DND-41 (cell line): ENCODE data around the gene WDR81.
"Not testable (repeated sequence)": the region's sequence is repeated elsewhere in the genome, so short reads cannot be mapped to it uniquely, and the experiment has no call there.

Source experiments
- ATAC-seq: fragments of 200-7000 bp; cut with Tn5 transposase; 3 replicates; pipeline ENCODE4 v1.9.1; 2021; ENCODE audit warnings: low read depth; ENCODE audit not compliant: insufficient read depth
- DNase-seq: peaks from one replicate; pipeline ENCODE4 v3.0.0-alpha.2; 2020
- H2AFZ ChIP-seq: 2 replicates; pipeline ENCODE4 v1.6.0; 2012; ENCODE audit warnings: low read depth, low read length
- H3K27ac ChIP-seq: 2 replicates; pipeline ENCODE4 v1.5.1; 2012; ENCODE audit warnings: low read length, inconsistent platforms
- H3K27me3 ChIP-seq: fragments of 200-600 bp; sonication (generic); 2 replicates; pipeline ENCODE4 v1.6.0; 2012; ENCODE audit warnings: low read length, mild to moderate bottlenecking, inconsistent platforms; ENCODE audit not compliant: insufficient read depth, poor library complexity
- H3K36me3 ChIP-seq: 2 replicates; pipeline ENCODE4 v1.5.1; 2012; ENCODE audit warnings: low read length, inconsistent platforms; ENCODE audit not compliant: insufficient read depth
- H3K4me1 ChIP-seq: 2 replicates; pipeline ENCODE4 v1.5.1; 2012; ENCODE audit warnings: mild to moderate bottlenecking, low read length; ENCODE audit not compliant: insufficient read depth
- H3K4me2 ChIP-seq: 2 replicates; pipeline ENCODE4 v1.6.0; 2012; ENCODE audit warnings: mild to moderate bottlenecking, moderate library complexity, low read length, inconsistent platforms; ENCODE audit not compliant: insufficient read depth
- H3K4me3 ChIP-seq, 2 experiments: fragments of 200-600 bp in 1 of 2; shearing (Covaris generic) in 1 of 2; 2 replicates each; pipeline ENCODE4 v1.5.1; 2012 to 2016; ENCODE audit warnings: inconsistent platforms in 2 of 2, low read length in 2 of 2, mild to moderate bottlenecking in 2 of 2, low read depth in 1 of 2, moderate library complexity in 1 of 2
- H3K79me2 ChIP-seq: 2 replicates; pipeline ENCODE4 v1.6.0; 2012; ENCODE audit warnings: low read length, inconsistent platforms; ENCODE audit not compliant: insufficient read depth
- H3K9ac ChIP-seq: 2 replicates; pipeline ENCODE4 v1.6.0; 2012; ENCODE audit warnings: low read depth, mild to moderate bottlenecking, inconsistent platforms, low read length, moderate library complexity
- H3K9me3 ChIP-seq: 2 replicates; pipeline ENCODE4 v1.5.1; 2012; ENCODE audit warnings: low read length, moderate library complexity, mild to moderate bottlenecking, inconsistent platforms; ENCODE audit not compliant: insufficient read depth, severe bottlenecking
- H4K20me1 ChIP-seq: 2 replicates; pipeline ENCODE4 v1.6.0; 2012; ENCODE audit warnings: low read length; ENCODE audit not compliant: insufficient read depth
- EZH2 ChIP-seq: IDR thresholded peaks from 3 replicates; pipeline ENCODE4 v1.6.1; 2012; ENCODE audit warnings: borderline replicate concordance, low read depth, mild to moderate bottlenecking, moderate library complexity, low read length, inconsistent platforms; ENCODE audit not compliant: severe bottlenecking
- TF ChIP-seq, protein P1 (sequence below): IDR thresholded peaks from 2 replicates; pipeline ENCODE4 v1.5.1; 2012; ENCODE audit warnings: borderline replicate concordance, low read length, moderate library complexity, mild to moderate bottlenecking; ENCODE audit not compliant: poor library complexity, severe bottlenecking; ENCODE audit errors: extremely low read depth

WDR81 gene

DNA sequence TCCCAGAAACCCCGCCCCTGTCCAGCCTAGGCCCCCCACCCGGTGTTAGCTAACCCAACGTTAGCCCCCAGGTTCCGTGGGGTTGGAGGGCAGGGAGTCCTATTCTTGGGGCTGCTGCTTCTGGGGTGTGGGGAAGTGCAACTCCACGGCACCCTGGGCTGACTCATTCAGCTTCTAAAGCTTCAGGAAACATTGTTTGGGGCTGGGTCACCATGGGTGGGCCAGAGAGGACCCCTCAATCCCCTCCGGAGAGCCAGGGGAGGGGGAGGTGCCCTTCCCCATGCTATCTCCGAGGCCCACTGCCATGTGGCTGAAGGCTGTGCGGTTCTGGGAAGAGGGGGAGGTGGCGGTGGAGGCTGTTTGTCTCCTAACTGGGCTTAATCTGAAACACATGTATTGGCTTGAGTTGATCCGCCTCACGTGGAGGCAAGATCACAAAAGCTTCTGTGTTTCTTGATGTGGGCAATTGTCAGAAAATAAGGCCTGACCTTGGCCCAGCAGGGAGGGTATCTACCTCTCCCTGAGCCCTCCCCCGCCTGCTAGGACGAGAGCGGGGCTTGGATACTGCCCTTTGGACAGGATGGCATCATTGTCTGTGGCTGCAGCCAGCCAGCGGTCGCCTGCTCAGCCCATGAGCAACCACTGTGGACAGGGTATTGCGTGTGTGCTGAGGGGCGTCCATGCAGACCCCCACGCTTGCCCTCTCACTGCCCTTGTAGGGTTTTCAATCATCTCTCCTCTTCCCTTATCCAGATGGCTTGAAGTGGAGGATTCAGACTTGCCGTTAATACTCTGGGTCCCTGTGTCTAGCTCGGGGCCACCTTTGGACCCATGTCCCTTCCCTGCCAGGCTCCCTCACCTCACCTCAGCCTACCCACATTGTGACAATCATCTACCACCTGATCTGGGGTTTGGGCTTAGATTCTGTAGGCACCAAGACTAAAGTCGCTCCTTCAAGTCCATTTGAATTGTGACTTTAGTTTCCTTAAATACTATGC, 38.7 kb downstream of the WDR81 start:
- H3K4me3 ChIP-seq, result peak overlapping the region in 1 of 2 experiments; percentile 1; a peak in 1 of 4 replicates
- H3K27ac ChIP-seq, result peak overlapping the region; percentile 65
- ATAC-seq (no peak), DNase-seq (no peak)
- peaks cover 27% of the 10 kb centered on the region for H3K4me1 ChIP-seq
- H3K9ac ChIP-seq, result peak overlapping the region; percentile 45
- H3K79me2 ChIP-seq, result no peaks in the 10 kb centered on the region
- no peaks in the 10 kb centered on the region for H4K20me1 ChIP-seq
- H3K27me3 ChIP-seq, result no peaks in the 10 kb centered on the region
- no peaks in the 10 kb centered on the region for H3K36me3 ChIP-seq
- no peaks in the 10 kb centered on the region for H3K9me3 ChIP-seq
- H2AFZ ChIP-seq, result peak overlapping the region; percentile 12; the same call in 1 of the 2 replicates
- TF ChIP-seq EZH2, result no peak
- TF ChIP-seq, protein P1, sequence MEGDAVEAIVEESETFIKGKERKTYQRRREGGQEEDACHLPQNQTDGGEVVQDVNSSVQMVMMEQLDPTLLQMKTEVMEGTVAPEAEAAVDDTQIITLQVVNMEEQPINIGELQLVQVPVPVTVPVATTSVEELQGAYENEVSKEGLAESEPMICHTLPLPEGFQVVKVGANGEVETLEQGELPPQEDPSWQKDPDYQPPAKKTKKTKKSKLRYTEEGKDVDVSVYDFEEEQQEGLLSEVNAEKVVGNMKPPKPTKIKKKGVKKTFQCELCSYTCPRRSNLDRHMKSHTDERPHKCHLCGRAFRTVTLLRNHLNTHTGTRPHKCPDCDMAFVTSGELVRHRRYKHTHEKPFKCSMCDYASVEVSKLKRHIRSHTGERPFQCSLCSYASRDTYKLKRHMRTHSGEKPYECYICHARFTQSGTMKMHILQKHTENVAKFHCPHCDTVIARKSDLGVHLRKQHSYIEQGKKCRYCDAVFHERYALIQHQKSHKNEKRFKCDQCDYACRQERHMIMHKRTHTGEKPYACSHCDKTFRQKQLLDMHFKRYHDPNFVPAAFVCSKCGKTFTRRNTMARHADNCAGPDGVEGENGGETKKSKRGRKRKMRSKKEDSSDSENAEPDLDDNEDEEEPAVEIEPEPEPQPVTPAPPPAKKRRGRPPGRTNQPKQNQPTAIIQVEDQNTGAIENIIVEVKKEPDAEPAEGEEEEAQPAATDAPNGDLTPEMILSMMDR, result no peak
- peak overlapping the region; percentile 49 for H3K4me2 ChIP-seq

DNA sequence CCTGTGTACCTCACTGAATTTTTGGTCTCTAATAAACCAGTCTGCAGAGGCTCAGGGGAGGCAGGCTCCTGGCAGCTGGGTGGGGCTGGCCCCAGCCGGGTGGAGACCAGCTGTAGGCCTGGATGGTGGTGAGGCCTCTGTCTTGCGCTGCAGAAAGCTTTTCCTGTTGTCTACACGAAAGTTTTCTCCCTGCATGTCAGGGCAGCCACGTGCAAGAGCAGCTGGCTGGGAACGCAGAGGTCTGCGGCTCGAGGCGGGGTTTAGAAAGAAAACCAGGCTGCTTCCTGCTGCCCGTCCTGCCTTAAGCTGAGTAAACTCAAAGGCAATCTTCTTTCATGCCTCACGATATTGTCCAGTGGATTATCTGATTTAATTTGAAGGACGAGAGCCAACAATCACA, 39.8 kb downstream of the WDR81 start:
- DNase-seq (peak; percentile 92), ATAC-seq (peak; percentile 99)
- H3K4me1 ChIP-seq, result peaks cover 29% of the 10 kb centered on the region
- no peaks in the 10 kb centered on the region for H3K36me3 ChIP-seq
- H2AFZ ChIP-seq, result peak overlapping the region; percentile 56
- peak overlapping the region in 1 of 2 experiments; percentile 1; a peak in 2 of 4 replicates for H3K4me3 ChIP-seq
- H3K9me3 ChIP-seq, result no peaks in the 10 kb centered on the region
- peak overlapping the region; percentile 49 for H3K4me2 ChIP-seq
- peak overlapping the region; percentile 45 for H3K9ac ChIP-seq
- H4K20me1 ChIP-seq, result no peaks in the 10 kb centered on the region
- H3K27me3 ChIP-seq, result no peaks in the 10 kb centered on the region
- H3K79me2 ChIP-seq, result no peaks in the 10 kb centered on the region
- TF ChIP-seq, protein P1, result no peak
- TF ChIP-seq EZH2, result no peak
- peak overlapping the region; percentile 65 for H3K27ac ChIP-seq

DNA sequence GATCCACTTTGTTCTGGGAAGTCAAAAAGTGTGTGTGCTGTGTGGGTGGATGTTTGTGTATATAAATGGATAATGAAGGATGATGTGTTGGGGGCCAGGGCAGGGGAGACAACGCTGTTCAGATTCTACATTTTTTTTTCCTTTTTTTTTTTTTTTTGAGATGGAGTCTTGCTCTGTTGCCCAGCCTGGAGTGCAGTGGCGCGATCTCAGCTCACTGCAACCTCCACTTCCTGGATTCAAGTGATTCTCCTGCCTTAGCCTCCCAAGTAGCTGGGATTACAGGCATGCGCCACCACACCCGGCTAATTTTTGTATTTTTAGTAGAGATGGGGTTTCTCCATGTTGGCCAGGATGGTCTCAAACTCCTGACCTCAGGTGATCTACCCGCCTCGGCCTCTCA, 40.2 kb downstream of the WDR81 start:
- Histone ChIP-seq H3K9ac (peak overlapping the region; percentile 45; the same call in 1 of the 2 replicates), H3K4me3 (peak overlapping the region in 1 of 2 experiments; percentile 1; a peak in 1 of 4 replicates), H3K4me2 (peak overlapping the region; percentile 49), H2AFZ (peak overlapping the region; percentile 56), H3K27ac (peak overlapping the region; percentile 65), H3K4me1 (peaks cover 33% of the 10 kb centered on the region)
- not testable (repeated sequence) for H3K27me3 ChIP-seq, H3K9me3 ChIP-seq, H3K79me2 ChIP-seq, H3K36me3 ChIP-seq, H4K20me1 ChIP-seq
- ATAC-seq (peak; percentile 12), DNase-seq (peak; percentile 17)

DNA sequence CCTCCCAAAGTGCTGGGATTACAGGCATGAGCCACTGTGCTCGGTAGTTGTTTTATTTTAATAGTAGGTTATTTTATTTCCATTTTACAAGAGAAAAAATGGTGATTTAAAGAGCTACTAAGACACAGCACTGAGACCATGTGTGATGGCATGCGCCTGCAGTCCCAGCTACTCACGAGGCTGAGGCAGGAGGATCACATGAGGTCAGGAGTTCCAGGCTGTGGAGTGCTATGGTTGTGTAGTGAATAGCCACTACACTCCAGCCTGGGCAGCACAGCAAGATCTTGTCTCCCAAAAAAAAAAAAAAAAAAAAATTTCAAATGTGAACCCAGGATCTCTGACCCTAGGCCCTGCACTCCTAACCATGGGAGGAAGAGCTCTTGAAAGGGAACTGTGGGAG, 41.1 kb downstream of the WDR81 start:
- ATAC-seq (no peak), DNase-seq (no peak)
- Histone ChIP-seq H3K4me1 (peaks cover 41% of the 10 kb centered on the region), H3K4me3 (no peak overlapping the region), H3K79me2 (no peaks in the 10 kb centered on the region), H2AFZ (no peak overlapping the region), H3K27ac (no peak overlapping the region), H3K4me2 (no peak overlapping the region), H3K36me3 (no peaks in the 10 kb centered on the region), H3K27me3 (no peaks in the 10 kb centered on the region), H3K9ac (no peak overlapping the region), H4K20me1 (no peaks in the 10 kb centered on the region), H3K9me3 (no peaks in the 10 kb centered on the region)
- TF ChIP-seq EZH2, result no peak
- TF ChIP-seq, protein P1, result no peak
